ENCODE measurements around the gene EDIL3.

- TF ChIP-seq CTCF (IDR thresholded peaks at IDR 0.05; ENCODE audit: control extremely low read depth in 1 of 3, insufficient read depth in 1 of 3, low read depth in 1 of 3, low read length in 3 of 3) (no peak), PHF8 (conservative IDR thresholded peaks at IDR 0.05; ENCODE audit: low read depth, low read length) (no peak), POLR2AphosphoS5 (IDR thresholded peaks at IDR 0.05; ENCODE audit: low read depth, low read length) (no peak), JUN (IDR thresholded peaks at IDR 0.05; ENCODE audit: low read depth, low read length) (no peak)
Measured at GRCh38 chr5:84058561-84058960, 326.1 kb downstream of the EDIL3 start.

All from H1 (cell line).